GM23338 (cell line): ENCODE measurements around the gene LYRM2. TPM values are rescaled to one million over a fixed set of nuclear protein-coding genes. Genes with fewer than 3 reads are reported as not detected.

Experiments
- ATAC-seq: fragments of 200-7000 bp; cut with Tn5 transposase; 3 replicates; pipeline ENCODE4 v1.9.1; 2020
- DNase-seq: peaks from one replicate; pipeline ENCODE4 v3.0.0-alpha.2; 2015; ENCODE audit warnings: low spot score
- H2AFZ ChIP-seq: fragments of 200-600 bp; sonication (generic); 2 replicates; pipeline ENCODE4 v1.8.0; 2016; ENCODE audit warnings: antibody characterized with exemption, mild to moderate bottlenecking, moderate library complexity
- H3F3A ChIP-seq: fragments of 200-600 bp; sonication (generic); replicated peaks from 2 replicates; pipeline ENCODE4 v1.8.0; 2017; ENCODE audit warnings: antibody characterized with exemption, mixed run types, low read depth
- H3K27ac ChIP-seq: fragments of 200-600 bp; sonication (generic); 2 replicates; pipeline ENCODE4 v1.6.1; 2016; ENCODE audit warnings: low read depth
- H3K27me3 ChIP-seq: fragments of 200-600 bp; sonication (generic); 2 replicates; pipeline ENCODE4 v1.8.0; 2016; ENCODE audit warnings: mild to moderate bottlenecking, mixed run types, moderate library complexity; ENCODE audit not compliant: insufficient read depth
- H3K36me3 ChIP-seq: fragments of 200-600 bp; sonication (generic); 2 replicates; pipeline ENCODE4 v1.8.0; 2016; ENCODE audit warnings: mild to moderate bottlenecking; ENCODE audit not compliant: insufficient read depth
- H3K4me1 ChIP-seq: fragments of 200-600 bp; sonication (generic); 2 replicates; pipeline ENCODE4 v1.8.0; 2016; ENCODE audit warnings: mild to moderate bottlenecking, moderate library complexity; ENCODE audit not compliant: insufficient read depth
- H3K4me2 ChIP-seq: fragments of 200-600 bp; sonication (generic); 2 replicates; pipeline ENCODE4 v1.7.1; 2017; ENCODE audit warnings: mixed run types
- H3K4me3 ChIP-seq: fragments of 200-600 bp; sonication (generic); 2 replicates; pipeline ENCODE4 v1.6.1; 2016; ENCODE audit warnings: mixed run types
- H3K79me2 ChIP-seq: fragments of 200-600 bp; sonication (generic); replicated peaks from 2 replicates; pipeline ENCODE4 v1.8.0; 2017; ENCODE audit warnings: mild to moderate bottlenecking; ENCODE audit not compliant: insufficient read depth
- H3K9me2 ChIP-seq: fragments of 200-600 bp; sonication (generic); 2 replicates; pipeline ENCODE4 v1.8.0; 2017; ENCODE audit not compliant: insufficient read depth
- H4K20me1 ChIP-seq: fragments of 200-600 bp; sonication (generic); replicated peaks from 2 replicates; pipeline ENCODE4 v1.8.0; 2017; ENCODE audit warnings: mild to moderate bottlenecking; ENCODE audit not compliant: insufficient read depth
- H3K27ac Mint-ChIP-seq: 2 replicates; pipeline ENCODE4 v1.8.0; 2020; ENCODE audit warnings: inconsistent platforms, mild to moderate bottlenecking, moderate library complexity, mixed read lengths
- H3K27me3 Mint-ChIP-seq: 3 replicates; pipeline ENCODE4 v1.8.0; 2022; ENCODE audit warnings: low read depth, mild to moderate bottlenecking, moderate library complexity, mixed read lengths, inconsistent platforms; ENCODE audit not compliant: insufficient read depth, poor library complexity
- H3K36me3 Mint-ChIP-seq: 3 replicates; pipeline ENCODE4 v1.8.0; 2021; ENCODE audit warnings: low read depth, mild to moderate bottlenecking, inconsistent platforms, moderate library complexity, mixed read lengths
- H3K4me1 Mint-ChIP-seq: 3 replicates; pipeline ENCODE4 v1.8.0; 2020; ENCODE audit warnings: mild to moderate bottlenecking, inconsistent platforms, mixed read lengths
- H3K4me3 Mint-ChIP-seq: 3 replicates; pipeline ENCODE4 v1.8.0; 2021; ENCODE audit warnings: moderate library complexity, mild to moderate bottlenecking, inconsistent platforms, mixed read lengths
- H3K9me3 Mint-ChIP-seq: 3 replicates; pipeline ENCODE4 v1.8.0; 2020; ENCODE audit warnings: moderate library complexity, mild to moderate bottlenecking, inconsistent platforms, mixed read lengths
- CREB1 ChIP-seq: fragments of 250-450 bp; sonication (Bioruptor Pico); IDR thresholded peaks from 2 replicates; pipeline ENCODE4 v1.5.0; 2020; ENCODE audit warnings: low read depth, mild to moderate bottlenecking, moderate library complexity
- EZH2 ChIP-seq: fragments of 200-600 bp; sonication (generic); IDR thresholded peaks from one replicate; pipeline ENCODE4 v1.8.0; 2017; ENCODE audit warnings: antibody characterized with exemption, mild to moderate bottlenecking, low read depth; ENCODE audit not compliant: unreplicated experiment
- EZH2phosphoT487 ChIP-seq: fragments of 200-600 bp; sonication (generic); IDR thresholded peaks from one replicate; pipeline ENCODE4 v1.8.1; 2018; ENCODE audit warnings: antibody characterized with exemption; ENCODE audit not compliant: unreplicated experiment
- JUNB ChIP-seq: IDR thresholded peaks from one replicate; pipeline ENCODE4 v1.6.1; 2016; ENCODE audit warnings: antibody characterized with exemption; ENCODE audit not compliant: unreplicated experiment
- NANOG ChIP-seq: IDR thresholded peaks from 2 replicates; pipeline ENCODE4 v1.6.1; 2016; ENCODE audit warnings: antibody characterized with exemption, borderline replicate concordance
- POLR2AphosphoS5 ChIP-seq: IDR thresholded peaks from 2 replicates; pipeline ENCODE4 v1.6.1; 2016; ENCODE audit warnings: antibody characterized with exemption, low read depth
- STAT1 ChIP-seq: IDR thresholded peaks from one replicate; pipeline ENCODE4 v1.6.1; 2016; ENCODE audit warnings: antibody characterized with exemption; ENCODE audit not compliant: unreplicated experiment
- ZNF114 ChIP-seq: fragments of 250-450 bp; sonication (Bioruptor Pico); IDR thresholded peaks from 2 replicates; pipeline ENCODE4 v1.5.0; 2020; ENCODE audit warnings: mild to moderate bottlenecking, moderate library complexity
- ZNF331 ChIP-seq: fragments of 250-450 bp; sonication (Bioruptor Pico); IDR thresholded peaks from 2 replicates; pipeline ENCODE4 v1.5.0; 2020; ENCODE audit warnings: low read depth, mild to moderate bottlenecking, moderate library complexity
- polyA plus RNA-seq: library from polyadenylated mRNA; unstranded; fragments of >200 nt; fragmentation: Nextera tagmentation; extraction: Ambion mirVana; gene quantifications from 2 replicates; pipeline ENCODE4 v1.2.1, GENCODE V29; 2016
- total RNA-seq: library from RNA; depleted of rRNA; stranded (reverse); fragments of >200 nt; shearing (Covaris generic); gene quantifications from 2 replicates; pipeline ENCODE4 v1.2.3, GENCODE V29; 2014
- TF ChIP-seq, protein P1 (sequence below), 2 experiments: fragments of 200-600 bp in 1 of 2; sonication (generic) in 1 of 2; conservative IDR thresholded peaks; 2 replicates each; pipeline versions ENCODE4 v1.5.1 to v1.6.1; 2016 to 2017; ENCODE audit warnings: antibody characterized with exemption in 2 of 2, low read depth in 2 of 2, mild to moderate bottlenecking in 2 of 2, moderate library complexity in 1 of 2
- TF ChIP-seq, protein P2 (sequence below): fragments of 250-450 bp; sonication (Bioruptor Pico); IDR thresholded peaks from 2 replicates; pipeline ENCODE4 v1.5.0; 2020; ENCODE audit warnings: mild to moderate bottlenecking, moderate library complexity
- TF ChIP-seq, protein P3 (sequence below): IDR thresholded peaks from one replicate; pipeline ENCODE4 v1.6.1; 2018; ENCODE audit warnings: antibody characterized with exemption; ENCODE audit not compliant: unreplicated experiment
- TF ChIP-seq, protein P4 (sequence below): IDR thresholded peaks from 2 replicates; pipeline ENCODE4 v1.6.1; 2016; ENCODE audit warnings: antibody characterized with exemption

The LYRM2 gene
- total and polyA plus RNA-seq, 2 experiments from 2014 or later, result 20.3 to 67.3 TPM

DNA sequence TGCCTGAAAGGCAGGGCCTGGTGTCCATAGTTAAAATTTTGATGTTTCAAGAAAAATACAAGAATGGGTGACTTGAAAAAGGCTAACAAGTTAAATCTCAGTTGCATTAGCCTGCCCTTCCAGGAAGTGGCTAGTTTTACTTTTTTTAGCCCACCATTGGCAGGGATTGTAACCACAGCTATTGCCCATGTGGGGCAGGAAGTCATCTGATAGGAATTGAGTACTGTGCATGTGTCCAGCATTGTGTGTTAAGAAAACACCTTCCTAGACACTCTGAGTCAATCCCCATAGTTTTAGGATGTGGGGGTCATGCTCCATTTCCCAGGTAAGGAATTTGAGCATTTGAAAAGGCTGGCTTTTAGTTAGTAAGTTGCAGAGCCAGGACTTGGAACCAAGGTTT, 26.9 kb downstream of the LYRM2 start:
- no peaks in the 10 kb centered on the region for H4K20me1 ChIP-seq
- H2AFZ ChIP-seq, result no peak overlapping the region
- no peaks in the 10 kb centered on the region for H3K36me3 ChIP-seq
- no peaks in the 10 kb centered on the region for H3K27me3 ChIP-seq
- TF ChIP-seq, protein P1, sequence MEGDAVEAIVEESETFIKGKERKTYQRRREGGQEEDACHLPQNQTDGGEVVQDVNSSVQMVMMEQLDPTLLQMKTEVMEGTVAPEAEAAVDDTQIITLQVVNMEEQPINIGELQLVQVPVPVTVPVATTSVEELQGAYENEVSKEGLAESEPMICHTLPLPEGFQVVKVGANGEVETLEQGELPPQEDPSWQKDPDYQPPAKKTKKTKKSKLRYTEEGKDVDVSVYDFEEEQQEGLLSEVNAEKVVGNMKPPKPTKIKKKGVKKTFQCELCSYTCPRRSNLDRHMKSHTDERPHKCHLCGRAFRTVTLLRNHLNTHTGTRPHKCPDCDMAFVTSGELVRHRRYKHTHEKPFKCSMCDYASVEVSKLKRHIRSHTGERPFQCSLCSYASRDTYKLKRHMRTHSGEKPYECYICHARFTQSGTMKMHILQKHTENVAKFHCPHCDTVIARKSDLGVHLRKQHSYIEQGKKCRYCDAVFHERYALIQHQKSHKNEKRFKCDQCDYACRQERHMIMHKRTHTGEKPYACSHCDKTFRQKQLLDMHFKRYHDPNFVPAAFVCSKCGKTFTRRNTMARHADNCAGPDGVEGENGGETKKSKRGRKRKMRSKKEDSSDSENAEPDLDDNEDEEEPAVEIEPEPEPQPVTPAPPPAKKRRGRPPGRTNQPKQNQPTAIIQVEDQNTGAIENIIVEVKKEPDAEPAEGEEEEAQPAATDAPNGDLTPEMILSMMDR (conservative IDR thresholded peaks at IDR 0.05; ENCODE audit: low read depth in 2 of 2), result no peak
- TF ChIP-seq, protein P2, sequence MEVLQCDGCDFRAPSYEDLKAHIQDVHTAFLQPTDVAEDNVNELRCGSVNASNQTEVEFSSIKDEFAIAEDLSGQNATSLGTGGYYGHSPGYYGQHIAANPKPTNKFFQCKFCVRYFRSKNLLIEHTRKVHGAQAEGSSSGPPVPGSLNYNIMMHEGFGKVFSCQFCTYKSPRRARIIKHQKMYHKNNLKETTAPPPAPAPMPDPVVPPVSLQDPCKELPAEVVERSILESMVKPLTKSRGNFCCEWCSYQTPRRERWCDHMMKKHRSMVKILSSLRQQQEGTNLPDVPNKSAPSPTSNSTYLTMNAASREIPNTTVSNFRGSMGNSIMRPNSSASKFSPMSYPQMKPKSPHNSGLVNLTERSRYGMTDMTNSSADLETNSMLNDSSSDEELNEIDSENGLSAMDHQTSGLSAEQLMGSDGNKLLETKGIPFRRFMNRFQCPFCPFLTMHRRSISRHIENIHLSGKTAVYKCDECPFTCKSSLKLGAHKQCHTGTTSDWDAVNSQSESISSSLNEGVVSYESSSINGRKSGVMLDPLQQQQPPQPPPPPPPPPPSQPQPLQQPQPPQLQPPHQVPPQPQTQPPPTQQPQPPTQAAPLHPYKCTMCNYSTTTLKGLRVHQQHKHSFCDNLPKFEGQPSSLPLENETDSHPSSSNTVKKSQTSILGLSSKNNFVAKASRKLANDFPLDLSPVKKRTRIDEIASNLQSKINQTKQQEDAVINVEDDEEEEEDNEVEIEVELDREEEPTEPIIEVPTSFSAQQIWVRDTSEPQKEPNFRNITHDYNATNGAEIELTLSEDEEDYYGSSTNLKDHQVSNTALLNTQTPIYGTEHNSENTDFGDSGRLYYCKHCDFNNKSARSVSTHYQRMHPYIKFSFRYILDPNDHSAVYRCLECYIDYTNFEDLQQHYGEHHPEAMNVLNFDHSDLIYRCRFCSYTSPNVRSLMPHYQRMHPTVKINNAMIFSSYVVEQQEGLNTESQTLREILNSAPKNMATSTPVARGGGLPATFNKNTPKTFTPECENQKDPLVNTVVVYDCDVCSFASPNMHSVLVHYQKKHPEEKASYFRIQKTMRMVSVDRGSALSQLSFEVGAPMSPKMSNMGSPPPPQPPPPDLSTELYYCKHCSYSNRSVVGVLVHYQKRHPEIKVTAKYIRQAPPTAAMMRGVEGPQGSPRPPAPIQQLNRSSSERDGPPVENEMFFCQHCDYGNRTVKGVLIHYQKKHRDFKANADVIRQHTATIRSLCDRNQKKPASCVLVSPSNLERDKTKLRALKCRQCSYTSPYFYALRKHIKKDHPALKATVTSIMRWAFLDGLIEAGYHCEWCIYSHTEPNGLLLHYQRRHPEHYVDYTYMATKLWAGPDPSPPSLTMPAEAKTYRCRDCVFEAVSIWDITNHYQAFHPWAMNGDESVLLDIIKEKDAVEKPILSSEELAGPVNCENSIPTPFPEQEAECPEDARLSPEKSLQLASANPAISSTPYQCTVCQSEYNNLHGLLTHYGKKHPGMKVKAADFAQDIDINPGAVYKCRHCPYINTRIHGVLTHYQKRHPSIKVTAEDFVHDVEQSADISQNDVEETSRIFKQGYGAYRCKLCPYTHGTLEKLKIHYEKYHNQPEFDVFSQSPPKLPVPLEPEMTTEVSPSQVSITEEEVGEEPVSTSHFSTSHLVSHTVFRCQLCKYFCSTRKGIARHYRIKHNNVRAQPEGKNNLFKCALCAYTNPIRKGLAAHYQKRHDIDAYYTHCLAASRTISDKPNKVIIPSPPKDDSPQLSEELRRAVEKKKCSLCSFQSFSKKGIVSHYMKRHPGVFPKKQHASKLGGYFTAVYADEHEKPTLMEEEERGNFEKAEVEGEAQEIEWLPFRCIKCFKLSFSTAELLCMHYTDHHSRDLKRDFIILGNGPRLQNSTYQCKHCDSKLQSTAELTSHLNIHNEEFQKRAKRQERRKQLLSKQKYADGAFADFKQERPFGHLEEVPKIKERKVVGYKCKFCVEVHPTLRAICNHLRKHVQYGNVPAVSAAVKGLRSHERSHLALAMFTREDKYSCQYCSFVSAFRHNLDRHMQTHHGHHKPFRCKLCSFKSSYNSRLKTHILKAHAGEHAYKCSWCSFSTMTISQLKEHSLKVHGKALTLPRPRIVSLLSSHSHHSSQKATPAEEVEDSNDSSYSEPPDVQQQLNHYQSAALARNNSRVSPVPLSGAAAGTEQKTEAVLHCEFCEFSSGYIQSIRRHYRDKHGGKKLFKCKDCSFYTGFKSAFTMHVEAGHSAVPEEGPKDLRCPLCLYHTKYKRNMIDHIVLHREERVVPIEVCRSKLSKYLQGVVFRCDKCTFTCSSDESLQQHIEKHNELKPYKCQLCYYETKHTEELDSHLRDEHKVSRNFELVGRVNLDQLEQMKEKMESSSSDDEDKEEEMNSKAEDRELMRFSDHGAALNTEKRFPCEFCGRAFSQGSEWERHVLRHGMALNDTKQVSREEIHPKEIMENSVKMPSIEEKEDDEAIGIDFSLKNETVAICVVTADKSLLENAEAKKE (CRISPR knock-in tag), result no peak
- no peak for TF ChIP-seq ZNF114 (CRISPR knock-in tag)
- TF ChIP-seq, protein P3, sequence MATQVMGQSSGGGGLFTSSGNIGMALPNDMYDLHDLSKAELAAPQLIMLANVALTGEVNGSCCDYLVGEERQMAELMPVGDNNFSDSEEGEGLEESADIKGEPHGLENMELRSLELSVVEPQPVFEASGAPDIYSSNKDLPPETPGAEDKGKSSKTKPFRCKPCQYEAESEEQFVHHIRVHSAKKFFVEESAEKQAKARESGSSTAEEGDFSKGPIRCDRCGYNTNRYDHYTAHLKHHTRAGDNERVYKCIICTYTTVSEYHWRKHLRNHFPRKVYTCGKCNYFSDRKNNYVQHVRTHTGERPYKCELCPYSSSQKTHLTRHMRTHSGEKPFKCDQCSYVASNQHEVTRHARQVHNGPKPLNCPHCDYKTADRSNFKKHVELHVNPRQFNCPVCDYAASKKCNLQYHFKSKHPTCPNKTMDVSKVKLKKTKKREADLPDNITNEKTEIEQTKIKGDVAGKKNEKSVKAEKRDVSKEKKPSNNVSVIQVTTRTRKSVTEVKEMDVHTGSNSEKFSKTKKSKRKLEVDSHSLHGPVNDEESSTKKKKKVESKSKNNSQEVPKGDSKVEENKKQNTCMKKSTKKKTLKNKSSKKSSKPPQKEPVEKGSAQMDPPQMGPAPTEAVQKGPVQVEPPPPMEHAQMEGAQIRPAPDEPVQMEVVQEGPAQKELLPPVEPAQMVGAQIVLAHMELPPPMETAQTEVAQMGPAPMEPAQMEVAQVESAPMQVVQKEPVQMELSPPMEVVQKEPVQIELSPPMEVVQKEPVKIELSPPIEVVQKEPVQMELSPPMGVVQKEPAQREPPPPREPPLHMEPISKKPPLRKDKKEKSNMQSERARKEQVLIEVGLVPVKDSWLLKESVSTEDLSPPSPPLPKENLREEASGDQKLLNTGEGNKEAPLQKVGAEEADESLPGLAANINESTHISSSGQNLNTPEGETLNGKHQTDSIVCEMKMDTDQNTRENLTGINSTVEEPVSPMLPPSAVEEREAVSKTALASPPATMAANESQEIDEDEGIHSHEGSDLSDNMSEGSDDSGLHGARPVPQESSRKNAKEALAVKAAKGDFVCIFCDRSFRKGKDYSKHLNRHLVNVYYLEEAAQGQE, result no peak
- TF ChIP-seq ZNF331 (CRISPR knock-in tag), result no peak
- no peak for TF ChIP-seq EZH2phosphoT487
- TF ChIP-seq JUNB, result no peak
- TF ChIP-seq EZH2, result no peak
- TF ChIP-seq NANOG, result no peak
- TF ChIP-seq STAT1, result no peak
- TF ChIP-seq POLR2AphosphoS5, result no peak
- no peak for TF ChIP-seq CREB1 (CRISPR knock-in tag)
- TF ChIP-seq, protein P4, sequence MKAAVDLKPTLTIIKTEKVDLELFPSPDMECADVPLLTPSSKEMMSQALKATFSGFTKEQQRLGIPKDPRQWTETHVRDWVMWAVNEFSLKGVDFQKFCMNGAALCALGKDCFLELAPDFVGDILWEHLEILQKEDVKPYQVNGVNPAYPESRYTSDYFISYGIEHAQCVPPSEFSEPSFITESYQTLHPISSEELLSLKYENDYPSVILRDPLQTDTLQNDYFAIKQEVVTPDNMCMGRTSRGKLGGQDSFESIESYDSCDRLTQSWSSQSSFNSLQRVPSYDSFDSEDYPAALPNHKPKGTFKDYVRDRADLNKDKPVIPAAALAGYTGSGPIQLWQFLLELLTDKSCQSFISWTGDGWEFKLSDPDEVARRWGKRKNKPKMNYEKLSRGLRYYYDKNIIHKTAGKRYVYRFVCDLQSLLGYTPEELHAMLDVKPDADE, result no peak
- H3K27me3 Mint-ChIP-seq, result peaks cover 6% of the 10 kb centered on the region
- ATAC-seq, result no peak
- H3K4me1 ChIP-seq, result no peaks in the 10 kb centered on the region
- H3K36me3 Mint-ChIP-seq, result no peaks in the 10 kb centered on the region
- H3F3A ChIP-seq, result no peaks in the 10 kb centered on the region
- H3K4me2 ChIP-seq, result no peak overlapping the region
- no peaks in the 10 kb centered on the region for H3K79me2 ChIP-seq
- H3K4me3 Mint-ChIP-seq, result no peak overlapping the region
- no peak overlapping the region for H3K4me3 ChIP-seq
- no peaks in the 10 kb centered on the region for H3K9me2 ChIP-seq
- no peak overlapping the region for H3K27ac ChIP-seq
- no peak overlapping the region for H3K27ac Mint-ChIP-seq
- DNase-seq, result no peak
- H3K4me1 Mint-ChIP-seq, result peaks cover 7% of the 10 kb centered on the region; the same call in 1 of the 3 replicates
- no peaks in the 10 kb centered on the region for H3K9me3 Mint-ChIP-seq
